HEK293T (cell line): Measurements from ENCODE around the gene LSS.

Source experiments
- CTCF ChIA-PET: fragments of 350-600 bp; formaldehyde crosslinking; extraction: SDS; loops from one replicate; lab custom pipeline; 2021; ENCODE audit warnings: antibody characterized with exemption, inconsistent platforms; lab: Yijun Ruan, JAX
- POLR2A ChIA-PET: fragments of 350-600 bp; formaldehyde crosslinking; extraction: SDS; loops from one replicate; lab custom pipeline; 2020; ENCODE audit warnings: antibody characterized with exemption, inconsistent platforms; lab: Yijun Ruan, JAX
- DNase-seq: peaks from one replicate; pipeline ENCODE4 v3.0.0; 2012; ENCODE audit warnings: mixed read lengths; ENCODE audit errors: extremely low spot score
- ARNT ChIP-seq: fragments of 450-650 bp; IDR thresholded peaks from 2 replicates; pipeline ENCODE4 v1.6.1; 2017; ENCODE audit warnings: mild to moderate bottlenecking
- BHLHE40 ChIP-seq: fragments of 450-650 bp; IDR thresholded peaks from 2 replicates; pipeline ENCODE4 v1.6.1; 2016; ENCODE audit warnings: mild to moderate bottlenecking, moderate library complexity, borderline replicate concordance
- CTBP1 ChIP-seq: fragments of 450-650 bp; IDR thresholded peaks from 2 replicates; pipeline ENCODE4 v1.6.1; 2016; ENCODE audit warnings: borderline replicate concordance
- ELF4 ChIP-seq: fragments of 450-650 bp; IDR thresholded peaks from 2 replicates; pipeline ENCODE4 v1.6.1; 2017; ENCODE audit warnings: antibody characterized with exemption
- FOXA1 ChIP-seq: fragments of 450-650 bp; IDR thresholded peaks from 2 replicates; pipeline ENCODE4 v1.6.1; 2016; ENCODE audit warnings: mild to moderate bottlenecking
- FOXK2 ChIP-seq: fragments of 450-650 bp; IDR thresholded peaks from 2 replicates; pipeline ENCODE4 v1.6.1; 2016; ENCODE audit warnings: mild to moderate bottlenecking
- FOXM1 ChIP-seq: fragments of 450-650 bp; IDR thresholded peaks from 2 replicates; pipeline ENCODE4 v1.6.1; 2017; ENCODE audit warnings: mild to moderate bottlenecking, borderline replicate concordance
- HDGF ChIP-seq: fragments of 450-650 bp; IDR thresholded peaks from 2 replicates; pipeline ENCODE4 v1.6.1; 2017; ENCODE audit warnings: antibody characterized with exemption, borderline replicate concordance
- L3MBTL2 ChIP-seq: fragments of 450-650 bp; conservative IDR thresholded peaks from 2 replicates; pipeline ENCODE4 v1.6.1; 2016; ENCODE audit warnings: mild to moderate bottlenecking
- LEF1 ChIP-seq: fragments of 450-650 bp; IDR thresholded peaks from 2 replicates; pipeline ENCODE4 v1.6.1; 2017; ENCODE audit warnings: mild to moderate bottlenecking, borderline replicate concordance
- NFRKB ChIP-seq: fragments of 450-650 bp; IDR thresholded peaks from 2 replicates; pipeline ENCODE4 v1.6.1; 2016; ENCODE audit warnings: mild to moderate bottlenecking, moderate library complexity
- PKNOX1 ChIP-seq: fragments of 450-650 bp; IDR thresholded peaks from 2 replicates; pipeline ENCODE4 v1.6.1; 2016
- SP1 ChIP-seq: fragments of 450-650 bp; IDR thresholded peaks from 2 replicates; pipeline ENCODE4 v1.6.1; 2017
- SUZ12 ChIP-seq: fragments of 450-650 bp; IDR thresholded peaks from 2 replicates; pipeline ENCODE4 v1.6.1; 2016; ENCODE audit warnings: mild to moderate bottlenecking
- TARDBP ChIP-seq: fragments of 450-650 bp; IDR thresholded peaks from 2 replicates; pipeline ENCODE4 v1.6.1; 2016
- ZNF384 ChIP-seq: fragments of 450-650 bp; IDR thresholded peaks from 2 replicates; pipeline ENCODE4 v1.6.1; 2016

LSS gene

DNA sequence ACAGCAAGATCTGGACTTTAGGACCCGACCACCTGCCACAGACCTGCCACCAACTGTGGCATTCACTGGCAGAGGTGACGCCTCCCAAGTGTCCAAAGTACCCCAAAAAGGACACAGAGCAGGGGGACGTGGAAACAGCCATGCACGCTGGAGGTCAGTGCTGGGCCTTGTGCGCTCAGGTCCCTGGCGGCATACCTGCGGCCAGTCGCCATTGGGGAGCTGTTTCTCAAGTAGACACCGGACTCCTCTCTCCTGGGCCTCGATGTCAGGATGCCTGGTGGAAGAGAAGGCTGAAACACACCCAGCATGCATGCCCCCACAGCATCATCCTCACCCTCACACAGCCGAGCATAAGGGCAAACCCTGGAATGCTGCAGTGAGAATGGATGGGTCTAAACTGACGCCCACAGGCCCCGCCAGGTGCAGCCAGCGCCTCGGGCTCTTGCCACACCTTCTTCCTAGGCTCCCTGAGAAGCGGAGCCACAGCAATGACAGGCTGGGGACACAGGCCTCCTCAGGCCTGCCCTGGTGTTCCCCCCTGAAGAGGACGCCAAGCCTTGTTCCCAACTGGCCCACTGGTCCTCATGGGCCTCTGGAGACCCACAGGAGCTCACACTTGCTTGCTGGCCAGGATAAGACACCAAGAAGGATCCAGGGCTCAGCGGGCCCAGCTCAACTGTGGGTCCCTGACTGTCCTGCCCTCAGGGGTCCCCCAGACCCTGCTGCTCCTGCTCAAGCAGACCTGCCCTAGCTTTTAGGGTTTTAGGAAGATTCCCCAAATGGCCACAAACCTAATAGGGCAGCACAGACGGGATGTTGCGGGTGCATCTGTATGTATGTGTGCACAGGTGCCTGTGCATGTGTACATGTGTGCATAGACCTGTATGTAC lies 36.6 kb downstream of the LSS start:
- ChIA-PET CTCF (no interaction called here), POLR2A (interaction anchor here (1.8 kb wide), 1 partner anchor 49 kb away, joined by 4 read pairs; no protein-coding TSS in a partner anchor)
- DNase-seq: no peak
- no peak for TF ChIP-seq PKNOX1
- TF ChIP-seq LEF1: no peak
- TF ChIP-seq CTBP1: no peak
- TF ChIP-seq FOXK2: no peak
- TF ChIP-seq HDGF: no peak
- TF ChIP-seq ELF4: no peak
- TF ChIP-seq ZNF384: no peak
- TF ChIP-seq ARNT: no peak

- no peak for TF ChIP-seq L3MBTL2
- TF ChIP-seq TARDBP: no peak
- TF ChIP-seq SP1: no peak
- TF ChIP-seq PKNOX1: no peak
- no peak for TF ChIP-seq BHLHE40
- no peak for TF ChIP-seq FOXM1
- TF ChIP-seq FOXK2: no peak
- no peak for TF ChIP-seq NFRKB
- TF ChIP-seq ELF4: no peak
- no peak for TF ChIP-seq ZNF384
- no peak for DNase-seq
- POLR2A ChIA-PET: interaction anchor here (1.8 kb wide), 1 partner anchor 48 kb away, joined by 4 read pairs; no protein-coding TSS in a partner anchor
- CTCF ChIA-PET: interaction anchor here (1.3 kb wide), 1 partner anchor 38 kb away, joined by 3 read pairs; no protein-coding TSS in a partner anchor
Measured at GRCh38 chr21:46191257-46191685, 37.3 kb downstream of the LSS start.

DNA sequence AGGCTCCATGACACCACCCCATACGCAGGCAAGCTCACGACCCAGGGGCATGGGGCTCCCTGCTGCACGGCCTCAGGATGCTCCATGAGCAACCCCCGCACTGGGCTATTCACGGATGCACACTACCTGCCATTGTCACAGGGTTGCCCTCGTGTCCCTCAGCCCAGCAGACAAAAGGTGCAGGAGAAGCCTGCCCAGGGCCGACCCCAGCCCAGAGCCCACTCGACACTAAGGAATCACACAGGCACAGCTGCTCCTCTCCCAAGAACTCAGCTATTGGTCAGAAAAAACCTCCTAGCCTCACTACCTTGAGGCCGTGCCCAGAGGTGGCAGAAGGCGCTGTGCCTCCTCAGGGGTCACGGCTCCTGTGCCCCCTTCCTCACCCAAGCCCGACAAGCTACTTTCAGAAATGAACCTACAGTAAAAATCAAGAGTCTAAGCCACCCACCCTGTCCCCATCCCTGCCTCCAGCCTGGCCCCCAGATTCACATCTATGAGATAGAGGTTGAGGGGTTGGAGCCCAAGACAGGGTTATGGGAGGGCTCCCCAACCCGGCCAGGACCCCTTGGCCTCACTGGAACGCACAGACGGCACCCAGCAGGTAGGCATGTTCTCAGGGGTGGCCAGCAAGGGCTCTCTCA lies 38.0 kb downstream of the LSS start:
- DNase-seq: no peak
- ChIA-PET POLR2A (interaction anchor here (1.8 kb wide), 1 partner anchor 47 kb away, joined by 4 read pairs; no protein-coding TSS in a partner anchor), CTCF (interaction anchor here (1.3 kb wide), 1 partner anchor 37 kb away, joined by 3 read pairs; no protein-coding TSS in a partner anchor)
- TF ChIP-seq ELF4 (no peak), HDGF (no peak), L3MBTL2 (no peak), ZNF384 (no peak), CTBP1 (no peak), SUZ12 (no peak), TARDBP (no peak), FOXA1 (no peak), SP1 (no peak), LEF1 (no peak), FOXK2 (no peak), FOXM1 (no peak), BHLHE40 (no peak), PKNOX1 (no peak), NFRKB (no peak), ARNT (no peak)

GRCh38 chr21:46189959-46190490 lies 38.5 kb downstream of the LSS start:
- ChIA-PET CTCF (interaction anchor here (1.3 kb wide), 1 partner anchor 37 kb away, joined by 3 read pairs; no protein-coding TSS in a partner anchor), POLR2A (no interaction called here)
- DNase-seq: no peak
- TF ChIP-seq BHLHE40 (no peak), NFRKB (no peak), LEF1 (no peak), FOXM1 (no peak), ELF4 (no peak), PKNOX1 (no peak), FOXK2 (no peak), TARDBP (no peak), L3MBTL2 (no peak)
